Trophoblast cell (in vitro differentiated cells and primary cell): ENCODE data around the gene ASMT. TPM values are rescaled to one million over a fixed set of nuclear protein-coding genes. Genes with fewer than 3 reads are reported as not detected.
"Not testable (repeated sequence)": the region's sequence is repeated elsewhere in the genome, so short reads cannot be mapped to it uniquely, and the experiment has no call there.

Experiments used
- DNase-seq, 2 donors: peaks; one replicate each; pipeline ENCODE4 v3.0.0-alpha.2; 2016
- H2AFZ ChIP-seq: 2 replicates; pipeline ENCODE4 v1.6.1; 2013; ENCODE audit warnings: low read length, moderate library complexity, mild to moderate bottlenecking; ENCODE audit not compliant: insufficient read depth, poor library complexity
- H2AK5ac ChIP-seq: 2 replicates; pipeline ENCODE4 v1.6.1; 2013; ENCODE audit warnings: mild to moderate bottlenecking, low read length
- H2BK120ac ChIP-seq: 2 replicates; pipeline ENCODE4 v1.6.1; 2013; ENCODE audit warnings: low read length, mild to moderate bottlenecking, moderate library complexity; ENCODE audit not compliant: insufficient read depth, poor library complexity
- H2BK12ac ChIP-seq: 2 replicates; pipeline ENCODE4 v1.6.1; 2013; ENCODE audit warnings: mild to moderate bottlenecking, low read length, moderate library complexity
- H2BK5ac ChIP-seq: 2 replicates; pipeline ENCODE4 v1.6.1; 2013; ENCODE audit warnings: low read length, low read depth, moderate library complexity, mild to moderate bottlenecking; ENCODE audit not compliant: poor library complexity
- H3K14ac ChIP-seq: 2 replicates; pipeline ENCODE4 v1.6.1; 2013; ENCODE audit warnings: mild to moderate bottlenecking, low read length
- H3K18ac ChIP-seq: 2 replicates; pipeline ENCODE4 v1.6.1; 2013; ENCODE audit warnings: mild to moderate bottlenecking, low read length
- H3K23ac ChIP-seq: 2 replicates; pipeline ENCODE4 v1.6.1; 2013; ENCODE audit warnings: low read length
- H3K27ac ChIP-seq: 2 replicates; pipeline ENCODE4 v1.5.1; 2013; ENCODE audit warnings: low read depth, mild to moderate bottlenecking, inconsistent platforms, low read length, moderate library complexity
- H3K27me3 ChIP-seq: 2 replicates; pipeline ENCODE4 v1.6.1; 2013; ENCODE audit warnings: inconsistent platforms, mild to moderate bottlenecking, low read length, moderate library complexity; ENCODE audit not compliant: insufficient read depth
- H3K36me3 ChIP-seq, 2 experiments: 1 replicate in 1 of 2; 2 replicates in 1 of 2; pipeline ENCODE4 v1.6.1; 2013; ENCODE audit warnings: low read length in 2 of 2, mild to moderate bottlenecking in 2 of 2, moderate library complexity in 1 of 2; ENCODE audit not compliant: insufficient read depth in 2 of 2, control insufficient read depth in 1 of 2
- H3K4ac ChIP-seq: 2 replicates; pipeline ENCODE4 v1.6.1; 2013; ENCODE audit warnings: low read depth, mild to moderate bottlenecking, low read length, moderate library complexity
- H3K4me1 ChIP-seq, 2 experiments: 1 replicate in 1 of 2; 2 replicates in 1 of 2; pipeline ENCODE4 v1.6.1; 2013; ENCODE audit warnings: low read length in 2 of 2, mild to moderate bottlenecking in 2 of 2, moderate library complexity in 1 of 2; ENCODE audit not compliant: insufficient read depth in 2 of 2, control insufficient read depth in 1 of 2
- H3K4me2 ChIP-seq: 2 replicates; pipeline ENCODE4 v1.6.1; 2013; ENCODE audit warnings: inconsistent platforms, mild to moderate bottlenecking, low read length, moderate library complexity
- H3K4me3 ChIP-seq: 2 replicates; pipeline ENCODE4 v1.5.1; 2013; ENCODE audit warnings: mild to moderate bottlenecking, low read depth, low read length, inconsistent platforms
- H3K79me1 ChIP-seq: one replicate; pipeline ENCODE4 v1.6.1; 2013; ENCODE audit warnings: low read length
- H3K79me2 ChIP-seq: 2 replicates; pipeline ENCODE4 v1.6.1; 2013; ENCODE audit warnings: low read length, mild to moderate bottlenecking; ENCODE audit not compliant: control insufficient read depth, insufficient read depth, poor library complexity
- H3K9ac ChIP-seq: 2 replicates; pipeline ENCODE4 v1.6.1; 2013; ENCODE audit warnings: mild to moderate bottlenecking, low read length
- H3K9me3 ChIP-seq: 2 replicates; pipeline ENCODE4 v1.6.1; 2013; ENCODE audit warnings: low read depth, mild to moderate bottlenecking, control low read depth, inconsistent platforms, low read length; ENCODE audit not compliant: insufficient read depth
- H4K12ac ChIP-seq: 2 replicates; pipeline ENCODE4 v1.6.1; 2013; ENCODE audit warnings: low read depth, mild to moderate bottlenecking, low read length, moderate library complexity
- H4K8ac ChIP-seq: 2 replicates; pipeline ENCODE4 v1.6.1; 2013; ENCODE audit warnings: low read depth, mild to moderate bottlenecking, low read length, moderate library complexity
- H4K91ac ChIP-seq: one replicate; pipeline ENCODE4 v1.6.1; 2013; ENCODE audit warnings: low read depth, mild to moderate bottlenecking, low read length, moderate library complexity
- WGBS: extraction: QIAGEN DNeasy Blood & Tissue Kit; methylation state at CpG from one replicate; pipeline ENCODE4 v1.1.7; 2013; ENCODE audit warnings: missing lambda C conversion rate; ENCODE audit not compliant: insufficient read length, insufficient coverage; ENCODE audit errors: extremely low coverage; 5-methylcytosine and 5-hydroxymethylcytosine counted together
- polyA plus RNA-seq: library from polyadenylated mRNA; stranded (reverse); fragments of 200-250 nt; gene quantifications from 2 replicates; pipeline ENCODE4 v1.2.3, GENCODE V29; 2013

ASMT gene, protein sequence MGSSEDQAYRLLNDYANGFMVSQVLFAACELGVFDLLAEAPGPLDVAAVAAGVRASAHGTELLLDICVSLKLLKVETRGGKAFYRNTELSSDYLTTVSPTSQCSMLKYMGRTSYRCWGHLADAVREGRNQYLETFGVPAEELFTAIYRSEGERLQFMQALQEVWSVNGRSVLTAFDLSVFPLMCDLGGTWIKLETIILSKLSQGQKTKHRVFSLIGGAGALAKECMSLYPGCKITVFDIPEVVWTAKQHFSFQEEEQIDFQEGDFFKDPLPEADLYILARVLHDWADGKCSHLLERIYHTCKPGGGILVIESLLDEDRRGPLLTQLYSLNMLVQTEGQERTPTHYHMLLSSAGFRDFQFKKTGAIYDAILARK
- 0.15 and 0.18 TPM in 2 replicates for polyA plus RNA-seq

DNA sequence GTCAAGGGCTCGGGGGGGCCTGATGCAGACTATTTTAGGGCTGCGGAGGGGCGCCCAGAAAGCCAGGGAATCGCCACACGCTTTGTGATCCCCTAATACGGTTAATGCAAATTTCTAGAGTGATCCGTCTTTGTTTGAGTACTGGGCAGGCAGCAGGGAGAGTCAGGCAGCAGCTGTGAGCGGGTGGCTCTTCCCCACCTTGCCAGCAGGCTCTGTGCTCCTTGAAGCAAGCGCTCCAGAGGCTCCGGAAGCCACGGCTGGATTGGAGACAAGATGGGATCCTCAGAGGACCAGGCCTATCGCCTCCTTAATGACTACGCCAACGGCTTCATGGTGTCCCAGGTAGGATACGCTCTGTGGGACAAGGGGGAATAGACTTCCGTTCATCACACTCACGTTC is at the start of gene ASMT:
TSS of gene ASMT (plus strand) at position 133 of the 400 bp plus-strand sequence. CDS start at position 274, 141 bp downstream.
- H3K9me3 ChIP-seq, result no peaks in the 10 kb centered on the region
- no peak within 1 kb of the TSS for H3K14ac ChIP-seq
- no peak within 1 kb of the TSS for H3K4me3 ChIP-seq
- no peaks in the 10 kb centered on the region for H3K36me3 ChIP-seq
- no peak for DNase-seq
- WGBS, result no CpG with 5 or more reads among the region's 17 CpGs
- no peak within 1 kb of the TSS for H3K4me2 ChIP-seq
- no peak within 1 kb of the TSS for H2AK5ac ChIP-seq
- no peak within 1 kb of the TSS for H3K18ac ChIP-seq
- no peak within 1 kb of the TSS for H3K9ac ChIP-seq
- H3K4ac ChIP-seq, result no peak within 1 kb of the TSS
- no peak within 1 kb of the TSS for H3K27ac ChIP-seq
- H3K4me1 ChIP-seq, result peaks cover 4 to 6% of the 10 kb centered on the region in 2 experiments
- no peak within 1 kb of the TSS for H2AFZ ChIP-seq
- H2BK12ac ChIP-seq, result no peak within 1 kb of the TSS
- H3K79me2 ChIP-seq, result no peaks in the 10 kb centered on the region
- H2BK5ac ChIP-seq, result no peak within 1 kb of the TSS
- H3K79me1 ChIP-seq, result peaks cover 2% of the 10 kb centered on the region
- H2BK120ac ChIP-seq, result no peak within 1 kb of the TSS
- no peak within 1 kb of the TSS for H4K12ac ChIP-seq
- no peaks in the 10 kb centered on the region for H3K27me3 ChIP-seq
- no peak within 1 kb of the TSS for H4K91ac ChIP-seq
- H4K8ac ChIP-seq, result no peak within 1 kb of the TSS
- H3K23ac ChIP-seq, result no peak within 1 kb of the TSS

DNA sequence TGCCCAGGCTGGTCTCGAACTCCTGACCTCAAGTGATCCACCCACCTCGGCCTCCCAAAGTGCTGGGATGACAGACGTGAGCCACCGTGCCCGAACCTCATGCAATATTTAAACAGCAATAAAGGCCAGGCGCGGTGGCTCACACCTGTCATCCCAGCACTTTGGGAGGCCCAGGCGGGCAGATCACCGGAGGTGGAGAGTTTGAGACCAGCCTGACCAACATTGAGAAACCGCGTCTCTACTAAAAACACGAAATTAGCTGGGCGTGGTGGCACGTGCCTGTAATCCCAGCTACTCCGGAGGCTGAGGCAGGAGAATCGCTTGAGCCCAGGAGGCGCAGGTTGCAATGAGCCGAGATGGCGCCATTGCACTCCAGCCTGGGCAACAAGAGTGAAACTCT is 40.7 kb upstream of the ASMT start:
- WGBS, result no CpG with 5 or more reads among the region's 19 CpGs
- H3K27ac ChIP-seq, H2AK5ac ChIP-seq: not testable (repeated sequence)

DNA sequence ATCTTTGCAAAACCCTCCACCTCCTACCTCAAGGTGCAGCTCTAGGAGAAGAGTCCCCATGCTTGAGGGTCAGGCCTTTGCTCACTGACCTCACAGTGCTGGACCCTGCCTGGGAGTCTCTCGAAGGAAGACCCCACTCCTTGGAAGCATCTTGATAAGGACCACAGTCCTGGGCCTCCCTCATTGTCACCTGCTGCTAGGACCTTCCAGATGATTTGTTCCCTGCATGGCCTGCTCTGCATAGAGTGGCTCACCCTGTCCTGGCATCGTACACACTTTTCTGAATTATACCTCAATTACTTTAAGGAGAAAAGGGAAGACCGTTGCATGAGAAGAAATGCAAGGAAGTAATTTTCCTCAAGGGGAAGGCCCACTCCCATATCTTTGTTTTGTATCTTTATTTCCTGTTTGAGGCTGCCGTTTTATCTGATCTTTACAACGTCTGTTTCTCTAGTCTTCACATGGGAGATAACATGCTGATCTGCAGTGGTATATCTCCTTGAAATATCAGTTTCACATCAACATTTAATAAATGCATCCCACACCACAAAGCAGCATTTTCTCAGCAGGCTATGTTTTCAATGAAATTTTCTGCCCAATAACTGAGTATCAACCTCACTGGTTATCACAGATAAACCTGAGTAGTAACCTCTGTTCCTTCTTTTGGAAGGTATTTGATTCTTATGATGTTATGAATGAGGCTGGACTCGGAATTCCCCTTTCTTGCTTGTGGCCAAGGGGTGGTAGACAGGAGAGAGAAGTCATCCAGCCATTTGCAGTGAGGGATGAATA is 38.5 kb upstream of the ASMT start:
- H3K27me3 ChIP-seq, result no peaks in the 10 kb centered on the region
- no CpG with 5 or more reads among the region's 6 CpGs for WGBS
- peaks cover 1% of the 10 kb centered on the region for H3K9me3 ChIP-seq
- H3K4me1 ChIP-seq, result no peaks in the 10 kb centered on the region
- no peak overlapping the region for H2AFZ ChIP-seq
- H2BK120ac ChIP-seq, result no peak overlapping the region
- DNase-seq, result no peak
- H3K4me2 ChIP-seq, result no peak overlapping the region
- H4K12ac ChIP-seq, result no peak overlapping the region
- H2BK5ac ChIP-seq, result no peak overlapping the region
- no peak overlapping the region for H4K91ac ChIP-seq
- no peak overlapping the region for H3K9ac ChIP-seq
- H3K23ac ChIP-seq, result no peak overlapping the region
- H3K18ac ChIP-seq, result no peak overlapping the region
- no peak overlapping the region for H3K4ac ChIP-seq
- H3K79me1 ChIP-seq, result no peaks in the 10 kb centered on the region
- H3K36me3 ChIP-seq, result no peaks in the 10 kb centered on the region
- H2AK5ac ChIP-seq, result no peak overlapping the region
- H3K27ac ChIP-seq, result no peak overlapping the region
- no peak overlapping the region for H3K14ac ChIP-seq
- no peak overlapping the region for H4K8ac ChIP-seq
- H3K79me2 ChIP-seq, result no peaks in the 10 kb centered on the region
- H3K4me3 ChIP-seq, result no peak overlapping the region
- H2BK12ac ChIP-seq, result no peak overlapping the region

More for the DNA sequence above, 40.7 kb upstream of the ASMT start:
- not testable (repeated sequence) for H3K4me3 ChIP-seq, H3K9ac ChIP-seq, H3K4me1 ChIP-seq, H3K4me2 ChIP-seq, H3K4ac ChIP-seq, H2BK12ac ChIP-seq, H3K79me2 ChIP-seq, H4K91ac ChIP-seq, H3K79me1 ChIP-seq, H3K9me3 ChIP-seq, H2AFZ ChIP-seq, H3K23ac ChIP-seq, H3K14ac ChIP-seq, H3K36me3 ChIP-seq, H3K27me3 ChIP-seq, DNase-seq, H4K12ac ChIP-seq, H2BK5ac ChIP-seq, H4K8ac ChIP-seq, H2BK120ac ChIP-seq, H3K18ac ChIP-seq

DNA sequence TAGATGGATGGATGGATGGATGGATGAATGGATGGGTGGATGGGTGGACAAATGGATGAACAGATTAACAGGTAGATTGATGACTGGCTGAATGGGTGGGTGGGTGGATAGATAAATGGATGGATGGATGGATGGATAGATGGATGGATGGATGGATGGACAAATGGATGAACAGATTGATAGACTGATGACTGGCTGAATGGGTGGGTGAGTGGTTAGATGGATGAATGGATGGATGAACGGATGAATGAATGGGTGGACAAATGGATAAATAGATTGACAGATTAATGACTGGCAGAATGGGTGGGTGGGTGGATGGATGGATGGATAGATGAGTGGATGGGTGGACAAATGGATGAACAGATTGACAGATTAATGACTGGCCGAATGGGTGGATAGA is 37.0 kb upstream of the ASMT start:
- Histone ChIP-seq H2AK5ac (no peak overlapping the region), H2BK12ac (no peak overlapping the region), H4K12ac (no peak overlapping the region), H3K18ac (no peak overlapping the region), H3K36me3 (no peaks in the 10 kb centered on the region), H3K79me1 (no peaks in the 10 kb centered on the region), H3K14ac (no peak overlapping the region), H3K4me3 (no peak overlapping the region), H3K4me2 (no peak overlapping the region), H3K27ac (no peak overlapping the region), H3K9ac (no peak overlapping the region), H3K79me2 (no peaks in the 10 kb centered on the region), H3K27me3 (no peaks in the 10 kb centered on the region), H3K23ac (no peak overlapping the region), H2AFZ (no peak overlapping the region), H2BK120ac (no peak overlapping the region), H4K8ac (no peak overlapping the region), H3K9me3 (peaks cover 1% of the 10 kb centered on the region), H3K4me1 (no peaks in the 10 kb centered on the region), H4K91ac (no peak overlapping the region), H3K4ac (no peak overlapping the region), H2BK5ac (no peak overlapping the region)
- no peak for DNase-seq
- WGBS, result no CpG with 5 or more reads among the region's 2 CpGs
